ENCODE measurements around the gene ARHGEF4.

ARHGEF4 gene

GRCh38 chr2:130807659-130808385, 28.9 kb upstream of the ARHGEF4 start:
- H4K20me1 ChIP-seq (ENCODE audit: insufficient read depth, low read length): no peaks in the 10 kb centered on the region
- TF ChIP-seq CTCF (IDR thresholded peaks at IDR 0.05; ENCODE audit: low read length) (no peak), EZH2 (optimal IDR thresholded peaks at IDR 0.05; ENCODE audit: low read depth, low read length) (no peak), EZH2phosphoT487 (IDR thresholded peaks at IDR 0.05; ENCODE audit: low read length) (no peak)

DNA sequence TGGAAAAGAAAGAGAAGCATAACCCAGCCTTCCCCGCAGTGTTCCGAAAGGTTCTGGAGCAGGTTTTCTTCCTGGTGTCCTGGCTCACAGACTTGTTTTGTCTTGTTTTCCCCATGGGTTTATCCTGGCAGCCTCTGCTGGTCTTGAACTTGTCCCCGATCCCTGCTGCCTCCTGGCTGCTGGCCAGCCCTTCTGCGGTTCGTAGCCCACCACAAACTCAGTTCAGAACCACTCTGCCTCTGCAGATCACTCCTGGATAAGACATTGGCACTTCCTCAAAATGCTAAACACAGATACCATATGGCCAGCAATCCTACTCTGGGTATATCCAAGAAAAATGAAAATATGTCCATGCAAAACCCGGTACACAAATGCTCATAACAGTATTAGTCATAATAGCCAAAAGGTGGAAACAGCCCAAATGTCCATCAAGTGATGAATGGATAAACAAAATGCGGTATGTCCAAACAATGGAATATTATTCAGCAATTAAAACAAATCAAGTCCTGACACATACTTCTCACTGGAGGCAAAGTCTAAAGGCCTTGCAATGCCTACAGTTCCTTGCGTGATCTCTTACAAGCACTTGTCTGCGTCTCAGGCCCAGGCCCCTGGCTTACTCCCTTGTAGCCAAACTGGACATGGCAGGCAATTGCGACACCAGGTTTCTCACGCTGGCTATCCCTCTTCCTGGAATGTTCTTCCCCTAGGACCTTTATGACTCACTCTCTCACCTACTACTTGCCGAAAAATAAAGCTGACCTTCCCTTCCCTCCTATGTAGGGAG, 28.0 kb upstream of the ARHGEF4 start:
- no peak overlapping the region for H3K9ac ChIP-seq (ENCODE audit: low read length)
- no peaks in the 10 kb centered on the region for H3K9me3 ChIP-seq (replicated peaks; ENCODE audit: insufficient read depth, low read length)
- no peak overlapping the region for H3K4me3 ChIP-seq (ENCODE audit: low read length)
- H3K27ac ChIP-seq (ENCODE audit: low read length): no peak overlapping the region
- no peak overlapping the region for H3K4me2 ChIP-seq (ENCODE audit: low read depth, low read length)
- no peaks in the 10 kb centered on the region for H3K9me2 ChIP-seq (replicated peaks; ENCODE audit: insufficient read depth, low read length)
- H3K27me3 ChIP-seq (replicated peaks; ENCODE audit: insufficient read depth, low read length): no peaks in the 10 kb centered on the region
- no peaks in the 10 kb centered on the region for H3K79me2 ChIP-seq (ENCODE audit: low read length)
- H3F3A ChIP-seq (ENCODE audit: insufficient read depth, low read length): no peaks in the 10 kb centered on the region
- no peak overlapping the region for H2AFZ ChIP-seq (ENCODE audit: low read length)
- H3K4me1 ChIP-seq (ENCODE audit: low read length): no peaks in the 10 kb centered on the region
- no peaks in the 10 kb centered on the region for H3K36me3 ChIP-seq (replicated peaks; ENCODE audit: insufficient read depth, low read length)
- H4K20me1 ChIP-seq (ENCODE audit: insufficient read depth, low read length): no peaks in the 10 kb centered on the region
- TF ChIP-seq EZH2 (optimal IDR thresholded peaks at IDR 0.05; ENCODE audit: low read depth, low read length): no peak
- no peak for TF ChIP-seq EZH2phosphoT487 (IDR thresholded peaks at IDR 0.05; ENCODE audit: low read length)
- no peak for TF ChIP-seq CTCF (IDR thresholded peaks at IDR 0.05; ENCODE audit: low read length)
- no peak for DNase-seq

More at GRCh38 chr2:130807659-130808385, 28.9 kb upstream of the ARHGEF4 start:
- H3K4me2 ChIP-seq (ENCODE audit: low read depth, low read length): no peak overlapping the region
- no peaks in the 10 kb centered on the region for H3F3A ChIP-seq (ENCODE audit: insufficient read depth, low read length)
- no peak for DNase-seq
- H3K4me3 ChIP-seq (ENCODE audit: low read length): no peak overlapping the region
- no peaks in the 10 kb centered on the region for H3K9me2 ChIP-seq (replicated peaks; ENCODE audit: insufficient read depth, low read length)
- no peak overlapping the region for H3K27ac ChIP-seq (ENCODE audit: low read length)
- H3K4me1 ChIP-seq (ENCODE audit: low read length): no peaks in the 10 kb centered on the region
- no peaks in the 10 kb centered on the region for H3K27me3 ChIP-seq (replicated peaks; ENCODE audit: insufficient read depth, low read length)
- H3K79me2 ChIP-seq (ENCODE audit: low read length): no peaks in the 10 kb centered on the region
- no peaks in the 10 kb centered on the region for H3K36me3 ChIP-seq (replicated peaks; ENCODE audit: insufficient read depth, low read length)
- no peak overlapping the region for H2AFZ ChIP-seq (ENCODE audit: low read length)
- H3K9me3 ChIP-seq (replicated peaks; ENCODE audit: insufficient read depth, low read length): no peaks in the 10 kb centered on the region
- H3K9ac ChIP-seq (ENCODE audit: low read length): no peak overlapping the region

GRCh38 chr2:130810490-130810889, 26.2 kb upstream of the ARHGEF4 start:
- Histone ChIP-seq H3K4me2 (ENCODE audit: low read depth, low read length) (no peak overlapping the region), H3K27me3 (replicated peaks; ENCODE audit: insufficient read depth, low read length) (no peaks in the 10 kb centered on the region), H3K9me3 (replicated peaks; ENCODE audit: insufficient read depth, low read length) (no peaks in the 10 kb centered on the region), H3K9ac (ENCODE audit: low read length) (no peak overlapping the region), H3K9me2 (replicated peaks; ENCODE audit: insufficient read depth, low read length) (no peaks in the 10 kb centered on the region), H3K4me1 (ENCODE audit: low read length) (no peaks in the 10 kb centered on the region), H4K20me1 (ENCODE audit: insufficient read depth, low read length) (no peaks in the 10 kb centered on the region), H3F3A (ENCODE audit: insufficient read depth, low read length) (no peaks in the 10 kb centered on the region), H3K27ac (ENCODE audit: low read length) (no peak overlapping the region), H3K4me3 (ENCODE audit: low read length) (no peak overlapping the region), H3K79me2 (ENCODE audit: low read length) (no peaks in the 10 kb centered on the region), H3K36me3 (replicated peaks; ENCODE audit: insufficient read depth, low read length) (no peaks in the 10 kb centered on the region), H2AFZ (ENCODE audit: low read length) (no peak overlapping the region)
- TF ChIP-seq CTCF (IDR thresholded peaks at IDR 0.05; ENCODE audit: low read length) (no peak), EZH2phosphoT487 (IDR thresholded peaks at IDR 0.05; ENCODE audit: low read length) (no peak), EZH2 (optimal IDR thresholded peaks at IDR 0.05; ENCODE audit: low read depth, low read length) (no peak)
- DNase-seq: no peak
